Measurements from ENCODE around the gene DESI2.
"Not testable (repeated sequence)": the region's sequence is repeated elsewhere in the genome, so short reads cannot be mapped to it uniquely, and the experiment has no call there.

The DESI2 gene

DNA sequence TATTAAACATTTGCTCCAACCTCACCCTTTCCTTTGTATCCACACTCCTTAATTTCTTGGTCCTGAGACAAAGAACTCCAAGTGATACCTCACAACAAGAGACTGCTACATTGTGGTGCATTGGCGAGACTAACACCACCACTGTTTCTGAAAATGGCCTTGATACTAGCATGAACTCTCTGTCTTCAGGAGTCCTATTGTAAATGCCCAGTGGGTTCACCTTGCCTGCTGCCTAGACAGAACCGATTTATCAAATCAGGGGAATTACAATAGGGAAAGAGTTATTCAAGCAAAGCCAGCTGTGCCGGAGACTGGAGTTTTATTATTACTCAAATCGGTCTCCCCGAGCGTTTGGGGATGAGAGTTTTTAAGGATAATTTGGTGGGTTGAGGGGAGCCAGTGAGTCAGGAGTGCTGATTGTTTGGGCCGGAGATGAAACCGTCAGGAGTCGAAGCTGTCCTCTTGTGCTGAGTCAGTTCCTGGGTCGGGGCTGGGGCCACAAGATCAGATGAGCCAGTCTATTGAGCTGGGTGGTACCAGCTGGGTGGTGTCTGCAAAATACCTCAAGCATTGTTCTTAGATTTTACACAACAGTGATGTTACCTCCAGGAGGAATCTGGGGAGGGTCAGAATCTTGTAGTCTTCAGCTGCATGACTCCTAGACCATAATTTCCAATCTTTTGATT is 83.1 kb downstream of the DESI2 start:
- DNase-seq (ENCODE audit: insufficient read length, low spot score) (no peak), FAIRE-seq (no peak)
- TF ChIP-seq POLR2A (IDR thresholded peaks at IDR 0.05; ENCODE audit: low read depth, low read length): no peak

DNA sequence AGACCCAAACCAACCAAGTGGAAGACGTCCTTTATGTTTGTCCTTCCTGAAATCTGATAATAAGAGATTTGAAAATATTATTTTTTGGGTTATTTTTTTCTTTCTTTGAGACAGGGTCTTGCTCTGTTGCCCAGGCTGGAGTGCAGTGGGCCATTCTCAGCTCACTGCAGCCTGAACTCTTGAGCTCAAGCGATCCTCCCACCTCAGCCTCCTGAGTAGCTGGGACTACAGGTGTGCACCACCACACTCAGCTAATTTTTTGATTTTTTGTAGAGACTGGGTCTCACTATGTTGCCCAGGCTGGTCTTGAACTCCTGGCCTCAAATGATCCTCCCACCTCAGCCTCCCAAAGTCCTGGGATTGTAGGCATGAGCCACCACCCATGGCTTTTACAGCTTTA is 86.2 kb downstream of the DESI2 start:
- FAIRE-seq; DNase-seq (ENCODE audit: insufficient read length, low spot score): not testable (repeated sequence)

- peak; percentile 66 for DNase-seq (ENCODE audit: insufficient read length, low spot score)
- FAIRE-seq: not testable (repeated sequence)
These were observed 87.2 kb downstream of the DESI2 start for GRCh38 chr1:244740027-244740617.

DNA sequence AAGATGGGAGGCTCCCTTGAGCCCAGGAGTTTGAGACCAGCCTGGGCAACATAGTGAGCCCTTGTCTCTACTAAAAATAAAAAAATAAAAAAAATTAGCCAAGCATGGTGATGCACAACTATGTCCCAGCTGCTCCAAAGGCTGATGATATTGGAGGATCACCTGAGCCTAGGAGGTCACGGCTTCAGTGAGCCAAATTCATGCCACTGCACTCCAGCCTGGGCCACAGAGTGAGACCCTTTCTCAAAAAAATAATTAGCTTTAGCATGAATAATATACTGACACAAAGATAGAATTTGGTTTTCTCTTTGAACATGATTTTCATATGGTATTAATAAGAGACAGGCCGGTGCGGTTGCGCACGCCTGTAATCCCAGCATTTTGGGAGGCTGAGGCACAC is 88.8 kb downstream of the DESI2 start:
- no peak for TF ChIP-seq POLR2A (IDR thresholded peaks at IDR 0.05; ENCODE audit: low read depth, low read length)

GRCh38 chr1:244749230-244750016 is 96.5 kb downstream of the DESI2 start:
- FAIRE-seq (no peak), DNase-seq (ENCODE audit: insufficient read length, low spot score) (no peak)
- no peak for TF ChIP-seq POLR2A (IDR thresholded peaks at IDR 0.05; ENCODE audit: low read depth, low read length)

More for the DNA sequence above, 88.8 kb downstream of the DESI2 start:
- DNase-seq (ENCODE audit: insufficient read length, low spot score): no peak
- no peak for FAIRE-seq

GRCh38 chr1:244751271-244751895 is 98.5 kb downstream of the DESI2 start:
- TF ChIP-seq POLR2A (IDR thresholded peaks at IDR 0.05; ENCODE audit: low read depth, low read length): no peak
- no peak for DNase-seq (ENCODE audit: insufficient read length, low spot score)
- FAIRE-seq: no peak

GRCh38 chr1:244755673-244756072 is 102.7 kb downstream of the DESI2 start:
- TF ChIP-seq POLR2A (IDR thresholded peaks at IDR 0.05; ENCODE audit: low read depth, low read length): no peak
- no peak for DNase-seq (ENCODE audit: insufficient read length, low spot score)
- FAIRE-seq: no peak

- no peak for TF ChIP-seq POLR2A (IDR thresholded peaks at IDR 0.05; ENCODE audit: low read depth, low read length)
- DNase-seq (ENCODE audit: insufficient read length, low spot score): no peak
- FAIRE-seq: no peak
These were observed 104.4 kb downstream of the DESI2 start for GRCh38 chr1:244757091-244757939.

Measured in H54 (cell line).